Measurements from ENCODE around the gene TSPAN18. TPM values are rescaled to one million over a fixed set of nuclear protein-coding genes. Genes with fewer than 3 reads are reported as not detected.

The TSPAN18 gene
- total and polyA plus RNA-seq, 2 of the 8 experiments (the other 6 are each of a cell fraction or from before 2014, with no cell fraction given) = 5.2 to 10.2 TPM

DNA sequence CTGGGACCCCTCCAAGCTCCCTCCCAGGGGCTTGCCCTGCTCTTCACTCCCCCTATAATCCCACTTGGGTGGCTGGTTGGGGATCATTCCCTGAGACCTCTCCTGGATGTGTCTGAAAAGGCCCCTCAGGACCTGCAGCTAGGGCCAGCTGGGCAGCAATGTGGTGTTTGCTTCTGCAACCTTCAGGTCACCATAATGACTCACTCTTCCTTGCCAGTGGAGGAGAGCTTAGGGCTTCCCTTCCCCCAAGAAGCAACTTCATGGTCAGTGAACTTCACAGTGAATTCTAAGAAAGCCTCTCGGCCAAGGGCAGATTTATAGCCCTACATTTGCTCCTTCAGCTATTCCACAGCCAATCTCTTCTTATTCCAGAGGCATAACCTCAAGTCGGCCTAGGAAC lies 45.1 kb upstream of the TSPAN18 start (continued):
- TF ChIP-seq, protein P1, sequence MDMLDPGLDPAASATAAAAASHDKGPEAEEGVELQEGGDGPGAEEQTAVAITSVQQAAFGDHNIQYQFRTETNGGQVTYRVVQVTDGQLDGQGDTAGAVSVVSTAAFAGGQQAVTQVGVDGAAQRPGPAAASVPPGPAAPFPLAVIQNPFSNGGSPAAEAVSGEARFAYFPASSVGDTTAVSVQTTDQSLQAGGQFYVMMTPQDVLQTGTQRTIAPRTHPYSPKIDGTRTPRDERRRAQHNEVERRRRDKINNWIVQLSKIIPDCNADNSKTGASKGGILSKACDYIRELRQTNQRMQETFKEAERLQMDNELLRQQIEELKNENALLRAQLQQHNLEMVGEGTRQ (IDR thresholded peaks at IDR 0.05; ENCODE audit: low read length) = no peak
- TF ChIP-seq GABPA (IDR thresholded peaks at IDR 0.05; ENCODE audit: borderline replicate concordance, insufficient read depth, low read length) (no peak), SRF (IDR thresholded peaks at IDR 0.05; ENCODE audit: low read depth, low read length) (no peak)
